ENCODE results near the gene UCKL1.
"Not testable (repeated sequence)": the region's sequence is repeated elsewhere in the genome, so short reads cannot be mapped to it uniquely, and the experiment has no call there.

Gene UCKL1

DNA sequence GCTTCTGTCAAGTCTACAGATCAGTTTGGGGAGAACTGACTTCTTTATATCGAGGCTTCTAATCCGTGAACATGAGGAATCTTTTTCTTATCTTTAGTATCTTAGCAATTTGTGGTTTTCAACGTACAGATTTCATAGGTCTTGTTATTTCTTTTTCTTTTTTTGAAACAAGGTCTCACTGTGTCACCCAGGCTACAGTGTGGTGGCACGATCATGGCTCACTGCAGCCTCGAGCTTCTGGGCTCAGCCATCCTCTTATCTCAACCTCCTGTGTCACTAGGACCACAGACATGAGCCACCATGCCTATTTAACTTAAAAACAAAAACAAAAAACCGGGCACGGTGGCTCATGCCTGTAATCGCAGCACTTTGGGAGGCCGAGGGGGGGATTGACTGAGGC lies 32.0 kb downstream of the UCKL1 start:
- TF ChIP-seq, protein P1, sequence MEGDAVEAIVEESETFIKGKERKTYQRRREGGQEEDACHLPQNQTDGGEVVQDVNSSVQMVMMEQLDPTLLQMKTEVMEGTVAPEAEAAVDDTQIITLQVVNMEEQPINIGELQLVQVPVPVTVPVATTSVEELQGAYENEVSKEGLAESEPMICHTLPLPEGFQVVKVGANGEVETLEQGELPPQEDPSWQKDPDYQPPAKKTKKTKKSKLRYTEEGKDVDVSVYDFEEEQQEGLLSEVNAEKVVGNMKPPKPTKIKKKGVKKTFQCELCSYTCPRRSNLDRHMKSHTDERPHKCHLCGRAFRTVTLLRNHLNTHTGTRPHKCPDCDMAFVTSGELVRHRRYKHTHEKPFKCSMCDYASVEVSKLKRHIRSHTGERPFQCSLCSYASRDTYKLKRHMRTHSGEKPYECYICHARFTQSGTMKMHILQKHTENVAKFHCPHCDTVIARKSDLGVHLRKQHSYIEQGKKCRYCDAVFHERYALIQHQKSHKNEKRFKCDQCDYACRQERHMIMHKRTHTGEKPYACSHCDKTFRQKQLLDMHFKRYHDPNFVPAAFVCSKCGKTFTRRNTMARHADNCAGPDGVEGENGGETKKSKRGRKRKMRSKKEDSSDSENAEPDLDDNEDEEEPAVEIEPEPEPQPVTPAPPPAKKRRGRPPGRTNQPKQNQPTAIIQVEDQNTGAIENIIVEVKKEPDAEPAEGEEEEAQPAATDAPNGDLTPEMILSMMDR (IDR thresholded peaks at IDR 0.05; ENCODE audit: insufficient read depth, low read depth, low read length, missing control alignments) = no peak
- H3K4me3 ChIP-seq (ENCODE audit: low read depth, low read length) = no peak overlapping the region
- DNase-seq (ENCODE audit: low read depth) = no peak

- TF ChIP-seq, protein P1 (IDR thresholded peaks at IDR 0.05; ENCODE audit: insufficient read depth, low read depth, low read length, missing control alignments) = no peak
- no peak for DNase-seq (ENCODE audit: low read depth)
- H3K4me3 ChIP-seq (ENCODE audit: low read depth, low read length) = no peak overlapping the region
These were observed 32.6 kb downstream of the UCKL1 start for GRCh38 chr20:63923651-63924050.

DNA sequence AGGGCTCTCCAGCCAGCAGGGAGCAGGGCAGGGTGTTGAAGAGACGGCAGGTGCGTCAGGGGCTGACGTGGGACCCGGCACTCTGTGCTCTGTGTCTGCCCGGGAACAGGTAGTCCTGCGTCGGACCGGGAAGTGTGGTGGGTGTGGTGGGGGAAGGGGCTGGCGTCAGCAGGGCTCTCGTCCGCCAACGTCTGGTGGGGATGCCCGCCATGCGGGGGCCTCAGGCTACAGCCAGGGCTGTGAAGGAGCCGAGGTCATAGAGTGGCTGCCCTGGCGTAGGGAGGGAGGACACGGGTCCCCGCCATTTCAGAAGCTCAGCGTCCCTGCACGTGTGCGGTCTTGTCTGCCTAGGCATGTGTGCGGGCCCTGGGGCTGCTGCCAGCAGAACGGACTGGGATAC lies 36.0 kb downstream of the UCKL1 start:
- H3K4me3 ChIP-seq (ENCODE audit: low read depth, low read length) = no peak overlapping the region
- DNase-seq (ENCODE audit: low read depth) = no peak
- TF ChIP-seq, protein P1 (IDR thresholded peaks at IDR 0.05; ENCODE audit: insufficient read depth, low read depth, low read length, missing control alignments) = no peak

- TF ChIP-seq, protein P1 (IDR thresholded peaks at IDR 0.05; ENCODE audit: insufficient read depth, low read depth, low read length, missing control alignments) = no peak
- H3K4me3 ChIP-seq (ENCODE audit: low read depth, low read length) = no peak overlapping the region
- no peak for DNase-seq (ENCODE audit: low read depth)
These were observed 37.1 kb downstream of the UCKL1 start for GRCh38 chr20:63919130-63919529.

- H3K4me3 ChIP-seq (ENCODE audit: low read depth, low read length) = no peak overlapping the region
- DNase-seq (ENCODE audit: low read depth) = no peak
- TF ChIP-seq, protein P1 (IDR thresholded peaks at IDR 0.05; ENCODE audit: insufficient read depth, low read depth, low read length, missing control alignments) = no peak
These were observed 38.4 kb downstream of the UCKL1 start for GRCh38 chr20:63917811-63918210.

DNA sequence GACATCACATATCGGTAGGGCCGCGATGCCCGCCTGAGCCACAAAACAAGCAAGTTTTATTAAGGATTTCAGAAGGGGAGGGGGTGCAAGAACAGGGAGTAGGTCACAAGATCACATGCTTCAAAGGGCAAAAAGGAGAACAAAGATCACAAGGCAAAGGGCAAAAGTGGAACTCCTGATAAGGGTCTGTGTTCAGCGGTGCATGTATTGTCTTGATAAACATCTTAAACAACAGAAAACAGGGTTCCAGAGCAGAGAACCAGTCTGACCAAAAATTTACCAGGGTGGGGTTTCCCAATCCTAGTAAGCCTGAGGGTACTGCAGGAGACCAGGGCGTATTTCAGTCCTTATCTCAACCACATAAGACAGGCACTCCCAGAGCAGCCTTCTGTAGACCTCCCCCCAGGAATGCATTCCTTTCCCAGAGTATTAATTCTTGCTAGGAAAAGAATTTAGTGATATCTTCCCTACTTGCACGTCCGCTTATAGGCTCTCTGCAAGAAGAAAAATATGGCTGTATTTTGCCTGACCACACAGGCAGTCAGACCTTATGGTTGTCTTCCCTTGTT lies 39.8 kb downstream of the UCKL1 start:
- not testable (repeated sequence) for DNase-seq (ENCODE audit: low read depth); H3K4me3 ChIP-seq (ENCODE audit: low read depth, low read length)

DNA sequence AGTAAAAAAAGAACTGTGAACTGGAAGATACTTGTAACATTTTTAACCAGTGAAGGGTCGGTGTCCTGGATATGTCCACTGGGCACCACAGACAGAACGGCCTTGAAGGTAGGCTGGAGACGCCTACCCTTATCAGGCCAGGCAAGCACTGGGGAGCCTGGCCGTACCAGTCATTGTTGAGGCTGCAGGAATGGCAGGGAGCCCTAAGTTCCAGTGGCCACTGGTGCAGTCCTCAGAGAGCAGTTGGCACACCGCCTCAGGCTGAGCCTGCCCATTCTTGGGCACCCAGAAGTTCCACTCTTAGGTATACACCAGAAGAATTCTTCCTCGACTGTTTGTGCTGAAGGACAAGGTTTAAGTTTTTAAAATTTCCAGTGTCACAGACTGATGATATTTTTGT lies 40.7 kb downstream of the UCKL1 start:
- DNase-seq (ENCODE audit: low read depth) = no peak
- TF ChIP-seq, protein P1 (IDR thresholded peaks at IDR 0.05; ENCODE audit: insufficient read depth, low read depth, low read length, missing control alignments) = no peak
- no peak overlapping the region for H3K4me3 ChIP-seq (ENCODE audit: low read depth, low read length)
